H1 (cell line): ENCODE data around the gene RARRES2. TPM values are rescaled to one million over a fixed set of nuclear protein-coding genes. Genes with fewer than 3 reads are reported as not detected.

ENCODE experiments used
- CTCF ChIA-PET: fragments of 300-600 bp; sonication (Branson Sonifier 250); formaldehyde crosslinking; loops from one replicate; lab custom pipeline; 2021; ENCODE audit not compliant: partially characterized antibody; lab: Charles Lee
- POLR2A ChIA-PET: fragments of 300-600 bp; sonication (Branson Sonifier 250); formaldehyde crosslinking; loops from one replicate; lab custom pipeline; 2021; ENCODE audit warnings: inconsistent platforms; ENCODE audit not compliant: partially characterized antibody; lab: Charles Lee
- DNase-seq, 2 experiments: peaks; one replicate each; pipeline versions ENCODE4 v3.0.0 to v3.0.0-alpha.2; 2010 to 2022; ENCODE audit warnings: low spot score in 2 of 2, low read depth in 1 of 2, mixed read lengths in 1 of 2
- FAIRE-seq: peaks from 2 replicates; lab custom pipeline; 2011; peaks lifted over from hg19 to GRCh38; lab: Jason Lieb, UNC
- H2AFZ ChIP-seq: 2 replicates; pipeline ENCODE4 v1.8.1; 2012; ENCODE audit warnings: low read length, inconsistent platforms
- H2AK5ac ChIP-seq: 2 replicates; pipeline ENCODE4 v1.6.1; 2013; ENCODE audit warnings: low read depth, low read length
- H2BK120ac ChIP-seq: replicated peaks from 2 replicates; pipeline ENCODE3; 2013; ENCODE audit warnings: low read depth, low read length, inconsistent platforms
- H2BK12ac ChIP-seq: 2 replicates; pipeline ENCODE4 v1.6.1; 2013; ENCODE audit warnings: low read depth, low read length
- H2BK15ac ChIP-seq: 2 replicates; pipeline ENCODE4 v1.6.1; 2013; ENCODE audit warnings: low read length
- H2BK20ac ChIP-seq: 2 replicates; pipeline ENCODE4 v1.6.1; 2013; ENCODE audit warnings: low read length
- H2BK5ac ChIP-seq: 2 replicates; pipeline ENCODE4 v1.6.1; 2013; ENCODE audit warnings: low read depth, low read length
- H3K14ac ChIP-seq: 2 replicates; pipeline ENCODE4 v1.6.1; 2013; ENCODE audit warnings: inconsistent platforms; ENCODE audit not compliant: insufficient read length
- H3K18ac ChIP-seq: 2 replicates; pipeline ENCODE4 v1.6.1; 2013; ENCODE audit warnings: low read length; ENCODE audit errors: extremely low read depth
- H3K23ac ChIP-seq: 2 replicates; pipeline ENCODE4 v1.6.1; 2013; ENCODE audit warnings: inconsistent platforms; ENCODE audit not compliant: insufficient read length
- H3K23me2 ChIP-seq: 2 replicates; pipeline ENCODE4 v1.6.1; 2013; ENCODE audit warnings: low read depth, low read length
- H3K27ac ChIP-seq: 2 replicates; pipeline ENCODE4 v1.6.1; 2011; ENCODE audit warnings: low read depth, low read length, inconsistent platforms
- H3K27me3 ChIP-seq, 4 experiments: replicated peaks in 1 of 4; 1 replicate in 1 of 4; 2 replicates in 3 of 4; pipeline versions ENCODE4 v1.6.1 to v1.8.1; 2011 to 2013; ENCODE audit warnings: low read length in 3 of 4, mild to moderate bottlenecking in 3 of 4, inconsistent platforms in 2 of 4, mixed read lengths in 2 of 4, moderate library complexity in 1 of 4; ENCODE audit not compliant: control insufficient read depth in 3 of 4, insufficient read depth in 3 of 4; ENCODE audit errors: extremely low read depth in 1 of 4
- H3K36me3 ChIP-seq, 4 experiments: 2 replicates each; pipeline versions ENCODE4 v1.6.1 to v1.8.1; 2011 to 2013; ENCODE audit warnings: mild to moderate bottlenecking in 4 of 4, low read length in 3 of 4, moderate library complexity in 2 of 4, control low read depth in 1 of 4, inconsistent platforms in 1 of 4; ENCODE audit not compliant: insufficient read depth in 4 of 4, control insufficient read depth in 2 of 4
- H3K4ac ChIP-seq: replicated peaks from 2 replicates; pipeline ENCODE3; 2013; ENCODE audit warnings: low read length, low read depth, mixed read lengths, inconsistent platforms; ENCODE audit not compliant: insufficient read length
- H3K4me1 ChIP-seq, 4 experiments: replicated peaks in 1 of 4; 1 replicate in 1 of 4; 2 replicates in 3 of 4; pipeline versions ENCODE4 v1.6.1 to v1.8.1; 2011 to 2013; ENCODE audit warnings: low read length in 3 of 4, inconsistent platforms in 2 of 4, mixed read lengths in 1 of 4; ENCODE audit not compliant: insufficient read depth in 4 of 4, control insufficient read depth in 3 of 4
- H3K4me2 ChIP-seq, 2 experiments: 2 replicates each; pipeline versions ENCODE4 v1.6.1 to v1.8.1; 2011 to 2013; ENCODE audit warnings: low read depth in 2 of 2, low read length in 2 of 2, control low read depth in 1 of 2, inconsistent platforms in 1 of 2, mild to moderate bottlenecking in 1 of 2; ENCODE audit not compliant: insufficient read depth in 1 of 2
- H3K4me3 ChIP-seq, 4 experiments: fragments of 200-600, 300-600 bp in 1 of 4; sonication (generic), shearing (Covaris generic), sonication (Bioruptor Twin) in 1 of 4; 2 replicates each; pipeline versions ENCODE4 v1.5.1 to v1.8.1; 2011 to 2016; ENCODE audit warnings: low read length in 4 of 4, low read depth in 3 of 4, control low read depth in 2 of 4, inconsistent platforms in 2 of 4, mild to moderate bottlenecking in 2 of 4, mixed read lengths in 1 of 4, moderate library complexity in 1 of 4; ENCODE audit not compliant: insufficient read depth in 2 of 4; ENCODE audit errors: extremely low read depth in 1 of 4
- H3K56ac ChIP-seq: replicated peaks from 2 replicates; pipeline ENCODE3; 2013; ENCODE audit warnings: low read depth, mild to moderate bottlenecking, mixed read lengths, low read length, inconsistent platforms; ENCODE audit not compliant: insufficient read length
- H3K79me1 ChIP-seq: 2 replicates; pipeline ENCODE4 v1.6.1; 2013; ENCODE audit warnings: low read depth, low read length, control low read depth
- H3K79me2 ChIP-seq, 2 experiments: 2 replicates each; pipeline versions ENCODE4 v1.6.1 to v1.8.1; 2012 to 2013; ENCODE audit warnings: low read length in 2 of 2, mild to moderate bottlenecking in 2 of 2, inconsistent platforms in 1 of 2; ENCODE audit not compliant: insufficient read depth in 2 of 2, control insufficient read depth in 1 of 2
- H3K9ac ChIP-seq, 4 experiments: replicated peaks in 1 of 4; 1 replicate in 1 of 4; 2 replicates in 3 of 4; pipeline versions ENCODE4 v1.6.1 to v1.8.1; 2011 to 2013; ENCODE audit warnings: low read depth in 3 of 4, low read length in 3 of 4, control low read depth in 2 of 4, mild to moderate bottlenecking in 2 of 4, moderate library complexity in 2 of 4, inconsistent platforms in 1 of 4; ENCODE audit errors: extremely low read depth in 1 of 4
- H3K9me3 ChIP-seq, 2 experiments: 2 replicates each; pipeline versions ENCODE4 v1.6.1 to v1.8.1; 2012 to 2013; ENCODE audit warnings: mild to moderate bottlenecking in 2 of 2, moderate library complexity in 2 of 2, control low read depth in 1 of 2, inconsistent platforms in 1 of 2, low read depth in 1 of 2, low read length in 1 of 2, mixed read lengths in 1 of 2; ENCODE audit not compliant: insufficient read depth in 2 of 2
- H4K20me1 ChIP-seq, 2 experiments: replicated peaks in 1 of 2; 2 replicates each; pipeline versions ENCODE3 to v1.8.1; 2011 to 2013; ENCODE audit warnings: inconsistent platforms in 2 of 2, low read length in 2 of 2, mild to moderate bottlenecking in 1 of 2; ENCODE audit not compliant: insufficient read depth in 2 of 2, control insufficient read depth in 1 of 2
- H4K5ac ChIP-seq: 2 replicates; pipeline ENCODE4 v1.6.1; 2013; ENCODE audit warnings: low read length, low read depth, mixed read lengths, inconsistent platforms; ENCODE audit not compliant: insufficient read length
- H4K8ac ChIP-seq: 2 replicates; pipeline ENCODE4 v1.8.0; 2013; ENCODE audit warnings: mild to moderate bottlenecking, moderate library complexity, low read length, inconsistent platforms; ENCODE audit not compliant: insufficient read depth; ENCODE audit errors: extremely low read depth
- H4K91ac ChIP-seq: replicated peaks from 2 replicates; pipeline ENCODE3; 2013; ENCODE audit warnings: low read length, mixed read lengths, inconsistent platforms; ENCODE audit not compliant: insufficient read length
- ATF3 ChIP-seq: IDR thresholded peaks from 2 replicates; pipeline ENCODE4 v1.6.1; 2011; ENCODE audit warnings: low read depth, mild to moderate bottlenecking, low read length; ENCODE audit not compliant: insufficient read depth
- CHD2 ChIP-seq: IDR thresholded peaks from 2 replicates; pipeline ENCODE4 v1.6.1; 2012; ENCODE audit warnings: low read length, improper control_type of control experiment
- EGR1 ChIP-seq: IDR thresholded peaks from 2 replicates; pipeline ENCODE4 v1.6.1; 2011; ENCODE audit warnings: low read depth, low read length, borderline replicate concordance
- KDM1A ChIP-seq: fragments of 200-600, 300-600 bp; sonication (generic); IDR thresholded peaks from 2 replicates; pipeline ENCODE4 v1.7.1; 2016; ENCODE audit warnings: mild to moderate bottlenecking, low read length, borderline replicate concordance
- POLR2A ChIP-seq, 2 experiments: IDR thresholded peaks; 1 replicate in 1 of 2; 2 replicates in 1 of 2; pipeline ENCODE4 v1.6.1; 2011; ENCODE audit warnings: low read depth in 2 of 2, low read length in 2 of 2, mild to moderate bottlenecking in 2 of 2; ENCODE audit errors: control extremely low read depth in 1 of 2
- RAD21 ChIP-seq, 2 experiments: IDR thresholded peaks in 1 of 2; conservative IDR thresholded peaks in 1 of 2; 2 replicates each; pipeline ENCODE4 v1.6.1; 2011; ENCODE audit warnings: low read depth in 2 of 2, low read length in 2 of 2, improper control_type of control experiment in 1 of 2, inconsistent platforms in 1 of 2, mild to moderate bottlenecking in 1 of 2, moderate library complexity in 1 of 2
- RBBP5 ChIP-seq: IDR thresholded peaks from 2 replicates; pipeline ENCODE4 v1.7.1; 2012; ENCODE audit warnings: low read depth, mild to moderate bottlenecking, inconsistent platforms, low read length, moderate library complexity, borderline replicate concordance
- SP1 ChIP-seq: IDR thresholded peaks from 2 replicates; pipeline ENCODE4 v1.6.1; 2011; ENCODE audit warnings: low read depth, low read length
- TAF1 ChIP-seq: IDR thresholded peaks from 2 replicates; pipeline ENCODE4 v1.6.1; 2011; ENCODE audit warnings: mild to moderate bottlenecking, low read depth, low read length
- YY1 ChIP-seq: IDR thresholded peaks from 2 replicates; pipeline ENCODE4 v1.6.1; 2011; ENCODE audit warnings: low read depth, mild to moderate bottlenecking, low read length
- WGBS, 2 experiments: shearing (Covaris generic) in 1 of 2; methylation state at CpG; one replicate each; pipeline versions ENCODE4 v1.1.6 to v1.1.7; 2013 to 2015; ENCODE audit warnings: low lambda C conversion rate in 2 of 2, mixed read lengths in 2 of 2, inconsistent platforms in 1 of 2, low coverage in 1 of 2, missing lambda C conversion rate in 1 of 2; ENCODE audit not compliant: insufficient replicate concordance in 2 of 2, insufficient coverage in 1 of 2, insufficient read length in 1 of 2; ENCODE audit errors: extremely low coverage in 1 of 2, missing lambda C conversion rate in 1 of 2; 5-methylcytosine and 5-hydroxymethylcytosine counted together
- polyA plus RNA-seq, 7 experiments: library from polyadenylated mRNA; depleted of rRNA in 3 of 7; stranded (reverse) in 5 of 7; unstranded in 2 of 7; fragments of >200 nt in 5 of 7; fragments of 200-250 nt in 2 of 7; gene quantifications; 1 replicate in 5 of 7; 2 replicates in 1 of 7; 4 replicates in 1 of 7; pipeline versions ENCODE4 v1.2.1 to v1.2.3, GENCODE V29; 2011 to 2013; ENCODE audit warnings: missing spikeins in 2 of 7, mixed read lengths in 2 of 7
- total RNA-seq: library from RNA; stranded (reverse); fragmentation: NEBNext Ultra II Directional; extraction: Animal tissue kit (Norgen Biotek cat#: 25700); gene quantifications from 2 replicates; pipeline ENCODE4 v1.2.1, GENCODE V29; 2021

RARRES2 gene
- total and polyA plus RNA-seq, 2 of the 8 experiments (the other 6 are each of a cell fraction or from before 2014, with no cell fraction given) = 254 to 441 TPM

DNA sequence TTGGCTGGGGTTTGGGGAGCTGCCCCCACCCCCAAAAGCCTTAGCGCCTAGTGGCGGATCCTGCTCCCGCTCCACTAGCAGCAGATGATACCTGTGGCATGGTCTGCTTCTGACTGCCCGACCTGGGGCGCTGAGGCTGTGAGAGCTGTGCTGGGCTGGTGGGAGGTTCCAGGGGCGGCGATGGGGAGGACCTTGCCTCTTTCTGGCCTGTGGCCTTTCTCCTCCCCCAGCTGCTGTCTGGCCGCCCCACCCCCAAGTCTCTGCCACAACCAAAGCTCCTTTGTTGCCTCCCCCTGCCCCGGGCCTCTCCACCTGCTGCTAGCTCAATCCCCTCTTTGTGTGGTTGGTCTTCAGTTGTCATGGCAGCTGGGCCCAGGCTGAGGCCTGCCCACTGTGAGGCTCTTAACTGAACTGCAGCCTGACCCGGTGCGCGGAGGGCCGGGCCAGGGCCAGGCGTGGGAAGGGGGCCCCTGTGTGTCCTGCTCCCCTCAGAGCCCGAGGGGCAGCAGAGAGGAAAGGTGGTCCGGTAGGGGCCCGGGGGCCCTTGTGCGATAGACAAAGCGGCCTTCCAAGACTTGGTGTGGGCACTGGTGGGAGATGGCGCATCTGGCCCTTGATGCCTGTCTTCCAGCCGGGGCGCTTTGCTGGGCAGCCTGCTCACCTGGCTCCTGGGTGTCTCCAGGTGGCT lies 42.4 kb upstream of the RARRES2 start:
- FAIRE-seq (no peak), DNase-seq (peak; percentile 92 to 94)
- Histone ChIP-seq H3K4me1 (peaks cover 29 to 58% (median 47%) of the 10 kb centered on the region in 4 experiments), H3K23me2 (peaks cover 9% of the 10 kb centered on the region), H3K18ac (peak overlapping the region; percentile 97), H3K27ac (peak overlapping the region; percentile 83), H3K4ac (peak overlapping the region; percentile 76), H4K8ac (no peak overlapping the region; the same call in 1 of the 2 replicates), H3K56ac (peak overlapping the region; percentile 7), H3K36me3 (peaks cover 0 to 24% (median 0%) of the 10 kb centered on the region in 4 experiments; a peak in 3 of 8 replicates), H2BK12ac (0 out of 2 replicates have a peak overlapping the region, but pooled peaks have one; percentile 40), H3K79me1 (peaks cover 18% of the 10 kb centered on the region), H4K91ac (peak overlapping the region; percentile 37), H2AFZ (no peak overlapping the region), H3K9me3 (no peaks in the 10 kb centered on the region), H2BK5ac (peak overlapping the region; percentile 92; the same call in 1 of the 2 replicates), H3K4me2 (peak overlapping the region; percentile 61 to 94), H3K14ac (no peak overlapping the region), H2AK5ac (0 out of 2 replicates have a peak overlapping the region, but pooled peaks have one; percentile 29), H4K20me1 (no peaks in the 10 kb centered on the region), H3K23ac (no peak overlapping the region), H2BK120ac (no peak overlapping the region), H3K27me3 (no peaks in the 10 kb centered on the region), H3K4me3 (peak overlapping the region in 3 of 4 experiments; percentile 17 to 43 (median 36); a peak in 5 of 8 replicates), H2BK20ac (no peak overlapping the region), H3K79me2 (peaks cover 0 to 75% of the 10 kb centered on the region in 2 experiments), H4K5ac (peak overlapping the region; percentile 82), H3K9ac (peak overlapping the region in 2 of 4 experiments; percentile 44 to 48; a peak in 4 of 7 replicates), H2BK15ac (peak overlapping the region; percentile 88; the same call in 1 of the 2 replicates)
- WGBS, 2 experiments = 22% methylated on average over 20 of the region's 22 CpGs; no CpG with 5 or more reads in 1 of the 2 experiments
- ChIA-PET CTCF (interaction anchor here (0.7 to 4.2 kb wide), 11 partner anchors 9 to 71 kb away, joined by 3 to 31 read pairs (median 4); no protein-coding TSS in a partner anchor), POLR2A (interaction anchor here (1.1 to 9.0 kb wide), 8 partner anchors 9 to 61 kb away, joined by 3 to 170 read pairs (median 18); partner anchors contain the start of genes ACTR3C, LRRC61 and REPIN1)
- TF ChIP-seq POLR2A (IDR thresholded peaks at IDR 0.05; ENCODE audit: control extremely low read depth in 1 of 2, low read depth in 2 of 2, low read length in 2 of 2) (peak in 1 of 2 experiments; percentile 94; a peak in 2 of 3 replicates), ATF3 (no peak), RBBP5 (0 out of 2 replicates have a peak, but pooled peaks have one; percentile 33), YY1 (peak; percentile 65; the same call in 1 of the 2 replicates), TAF1 (peak; percentile 98), SP1 (peak; percentile 91), RAD21 (IDR thresholded peaks at IDR 0.05 in 1 of 2, conservative IDR thresholded peaks at IDR 0.05 in 1 of 2; ENCODE audit: low read depth in 2 of 2, low read length in 2 of 2) (peak in 1 of 2 experiments; percentile 2; a peak in 1 of 4 replicates), KDM1A (peak; percentile 93), EGR1 (no peak; the same call in 1 of the 2 replicates), CHD2 (0 out of 2 replicates have a peak, but pooled peaks have one; percentile 14)
